GM08714 (cell line): ENCODE measurements around the gene FRK.
"Not testable (repeated sequence)": the region's sequence is repeated elsewhere in the genome, so short reads cannot be mapped to it uniquely, and the experiment has no call there.

Experiments used
- H3K4me3 ChIP-seq: fragments of 200-500 bp; sonication (Bioruptor generic); 2 replicates; pipeline ENCODE4 v1.5.1; 2014; ENCODE audit warnings: mild to moderate bottlenecking, low read length, inconsistent platforms
- ZNF274 ChIP-seq: IDR thresholded peaks from 2 replicates; pipeline ENCODE4 v1.6.1; 2012; ENCODE audit warnings: mild to moderate bottlenecking, low read depth, low read length

The FRK gene, protein sequence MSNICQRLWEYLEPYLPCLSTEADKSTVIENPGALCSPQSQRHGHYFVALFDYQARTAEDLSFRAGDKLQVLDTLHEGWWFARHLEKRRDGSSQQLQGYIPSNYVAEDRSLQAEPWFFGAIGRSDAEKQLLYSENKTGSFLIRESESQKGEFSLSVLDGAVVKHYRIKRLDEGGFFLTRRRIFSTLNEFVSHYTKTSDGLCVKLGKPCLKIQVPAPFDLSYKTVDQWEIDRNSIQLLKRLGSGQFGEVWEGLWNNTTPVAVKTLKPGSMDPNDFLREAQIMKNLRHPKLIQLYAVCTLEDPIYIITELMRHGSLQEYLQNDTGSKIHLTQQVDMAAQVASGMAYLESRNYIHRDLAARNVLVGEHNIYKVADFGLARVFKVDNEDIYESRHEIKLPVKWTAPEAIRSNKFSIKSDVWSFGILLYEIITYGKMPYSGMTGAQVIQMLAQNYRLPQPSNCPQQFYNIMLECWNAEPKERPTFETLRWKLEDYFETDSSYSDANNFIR

DNA sequence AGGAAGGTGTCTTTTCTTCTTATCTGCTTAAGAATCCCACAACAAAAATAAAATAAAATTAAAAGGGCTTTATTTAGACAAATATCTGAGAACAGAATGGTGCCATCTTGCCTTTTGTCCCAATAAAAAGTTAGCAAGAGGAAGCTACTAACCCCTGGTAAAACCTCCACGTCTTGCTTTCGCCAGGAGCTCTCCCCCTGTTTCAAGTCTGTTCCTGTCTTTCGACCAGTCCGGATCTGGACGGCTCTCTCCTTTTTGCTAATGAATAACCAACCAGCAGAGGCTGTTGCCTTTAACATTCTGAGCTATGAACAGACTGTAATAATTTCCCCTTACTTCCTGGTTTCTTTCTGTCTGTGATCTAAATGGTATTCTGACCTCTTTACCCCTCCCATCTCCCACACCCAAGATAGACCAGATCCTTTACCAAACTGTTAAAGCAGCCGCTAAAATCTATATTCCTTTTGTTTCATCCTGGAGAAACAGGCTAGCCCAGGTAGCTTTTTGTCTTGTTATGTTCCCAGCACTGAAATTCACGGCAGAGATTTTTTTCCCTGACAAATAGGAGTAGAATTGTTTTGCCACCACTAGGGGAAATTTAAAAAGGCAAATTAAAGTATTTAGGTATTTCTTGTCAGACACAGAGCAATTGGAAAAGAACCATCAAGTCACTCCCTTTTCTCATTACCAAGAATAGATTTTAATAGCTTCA lies at the start of gene FRK:
TSS of gene FRK (minus strand) at position 320 of the 712 bp plus-strand sequence. CDS start 580 bp downstream, outside the sequence.
- no peak for TF ChIP-seq ZNF274
- H3K4me3 ChIP-seq, result no peak within 1 kb of the TSS

DNA sequence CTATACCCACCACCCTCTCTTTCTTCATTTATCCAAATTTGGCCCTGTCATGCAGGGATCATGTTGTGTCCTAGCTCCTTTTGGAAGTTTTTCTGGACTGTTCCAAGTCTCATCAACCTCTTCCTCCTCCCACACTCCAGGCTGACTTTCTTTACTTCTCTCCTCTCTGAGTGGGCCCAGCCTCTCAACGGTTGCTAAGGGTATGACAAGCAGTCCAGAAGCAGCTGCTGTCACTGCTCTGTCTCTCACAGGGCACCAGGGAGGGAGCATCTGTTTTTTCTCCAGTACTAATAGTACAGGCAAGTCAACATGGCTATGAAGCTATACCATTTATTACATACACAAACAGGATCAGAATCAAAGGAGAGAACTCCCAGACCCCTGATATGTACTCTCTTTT lies 48.1 kb upstream of the FRK start:
- no peak for TF ChIP-seq ZNF274
- H3K4me3 ChIP-seq, result no peak overlapping the region

DNA sequence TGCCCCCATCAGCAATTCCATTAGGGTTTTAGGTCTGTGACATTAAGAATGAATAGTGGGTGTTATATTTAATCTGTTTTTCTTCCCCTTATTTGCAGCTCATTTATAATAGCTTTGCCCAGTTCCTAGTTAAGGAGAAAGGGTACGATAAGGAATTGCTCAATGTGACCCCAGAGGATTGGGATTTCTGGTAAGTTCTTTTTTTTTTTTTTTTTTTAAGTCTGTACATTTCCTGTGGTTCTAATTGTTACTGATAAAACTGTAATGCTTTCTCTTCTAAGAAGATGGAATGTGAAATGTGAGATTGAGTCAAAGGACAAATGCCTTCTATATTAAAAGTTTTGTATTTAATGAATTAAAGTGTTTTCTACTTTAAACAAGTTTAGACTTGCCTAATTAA lies 45.5 kb upstream of the FRK start:
- no peak for TF ChIP-seq ZNF274
- H3K4me3 ChIP-seq, result no peak overlapping the region; the same call in 1 of the 2 replicates

DNA sequence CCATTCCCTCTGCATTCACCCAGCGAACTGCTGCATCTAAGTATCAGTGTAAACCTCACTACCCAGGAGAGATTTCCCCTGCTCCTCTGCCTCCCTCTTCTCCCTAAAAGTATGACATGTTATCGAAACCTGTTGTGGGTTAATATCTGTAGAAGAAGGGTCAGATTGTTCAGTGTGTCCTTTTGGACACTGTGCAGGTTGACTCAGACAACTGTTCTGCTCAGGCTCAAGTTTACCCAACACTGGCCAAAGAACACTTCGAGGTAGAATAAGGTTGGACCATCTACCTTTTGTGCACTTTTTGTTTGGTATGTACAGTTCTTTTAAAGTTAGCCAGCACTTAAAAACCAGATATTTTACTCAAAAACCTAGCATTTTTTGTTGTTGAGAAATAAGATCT lies 44.6 kb upstream of the FRK start:
- H3K4me3 ChIP-seq, result peak overlapping the region; percentile 3; the same call in 1 of the 2 replicates
- TF ChIP-seq ZNF274, result no peak

DNA sequence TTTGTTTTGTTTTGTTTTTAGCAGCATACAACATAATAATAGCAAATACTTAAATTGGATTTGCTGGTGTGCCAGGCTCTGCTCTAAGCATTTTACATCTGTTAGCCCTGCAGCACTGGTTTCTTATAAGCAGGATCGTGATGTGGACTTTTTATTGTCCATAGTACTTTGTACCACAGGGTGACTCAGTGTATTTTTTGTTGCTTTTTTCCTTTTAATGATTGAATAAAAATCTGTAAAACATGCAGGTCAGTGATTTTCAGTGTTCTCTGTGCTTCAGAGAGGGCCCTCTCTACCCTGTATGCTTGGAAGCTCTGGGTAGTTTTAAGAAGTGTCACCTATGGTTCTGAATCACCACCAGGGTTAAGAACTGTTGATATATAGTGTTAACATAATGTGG lies 43.9 kb upstream of the FRK start:
- TF ChIP-seq ZNF274, result no peak
- no peak overlapping the region for H3K4me3 ChIP-seq

DNA sequence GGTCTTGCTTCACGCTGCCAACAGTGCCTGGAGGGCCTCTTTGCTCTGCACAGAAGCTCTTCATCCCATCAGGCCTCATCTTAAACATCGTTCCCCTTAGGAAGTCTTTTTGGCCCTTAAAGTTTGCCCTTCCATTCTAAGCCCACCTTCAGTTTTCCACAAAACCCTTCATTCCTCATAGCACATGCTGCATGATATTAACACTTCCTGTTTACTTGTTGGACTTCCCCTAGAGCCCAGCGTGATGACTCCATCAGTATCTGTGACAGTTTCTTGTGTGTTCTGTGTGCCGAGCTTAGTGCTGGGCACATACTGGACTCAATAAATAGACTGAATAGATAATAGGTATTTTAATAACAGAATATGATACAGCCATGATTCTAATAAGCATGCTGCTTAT lies 42.2 kb upstream of the FRK start:
- no peak for TF ChIP-seq ZNF274
- peak overlapping the region; percentile 80; the same call in 1 of the 2 replicates for H3K4me3 ChIP-seq

DNA sequence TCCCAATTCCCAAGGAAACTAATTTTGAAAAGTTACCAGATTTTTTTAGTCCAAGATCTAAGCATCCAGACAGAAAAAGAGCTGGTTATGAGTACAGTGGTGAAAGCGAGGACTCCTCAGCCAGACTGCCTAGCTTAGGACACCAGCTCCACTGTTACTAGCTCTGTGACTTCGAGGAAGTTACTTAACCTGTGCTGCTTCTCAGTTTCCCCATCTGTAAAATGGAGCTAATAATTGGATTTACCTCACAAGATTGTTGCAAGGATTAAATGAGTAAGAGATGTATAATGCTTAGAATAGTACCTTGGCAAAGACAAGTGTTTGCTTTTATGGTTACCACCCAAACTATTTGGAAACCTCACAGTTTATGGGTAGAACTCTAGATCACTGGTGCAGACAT lies 41.1 kb upstream of the FRK start:
- TF ChIP-seq ZNF274, result no peak
- H3K4me3 ChIP-seq, result peak overlapping the region; percentile 80

DNA sequence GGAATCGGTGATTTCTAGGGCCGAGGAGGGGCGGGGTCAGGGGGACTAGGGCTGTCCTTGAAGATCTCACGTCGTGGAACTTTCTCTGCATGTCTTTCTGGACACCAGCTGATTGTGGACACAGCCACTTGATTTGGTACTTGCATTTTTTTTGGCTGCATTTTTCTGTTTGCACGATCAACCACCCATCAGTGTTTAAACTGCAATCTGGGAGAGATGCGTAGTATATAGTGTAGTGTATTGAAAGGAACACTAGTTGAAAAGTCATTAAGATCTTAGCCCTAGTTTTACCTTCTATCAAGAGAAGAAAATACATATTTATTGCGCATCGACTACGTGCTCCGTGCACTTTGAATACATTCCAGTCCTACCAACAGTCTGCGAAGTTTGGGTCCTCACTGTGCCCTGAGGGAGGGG lies 40.6 kb upstream of the FRK start:
- TF ChIP-seq ZNF274, result no peak
- peak overlapping the region; percentile 80 for H3K4me3 ChIP-seq

DNA sequence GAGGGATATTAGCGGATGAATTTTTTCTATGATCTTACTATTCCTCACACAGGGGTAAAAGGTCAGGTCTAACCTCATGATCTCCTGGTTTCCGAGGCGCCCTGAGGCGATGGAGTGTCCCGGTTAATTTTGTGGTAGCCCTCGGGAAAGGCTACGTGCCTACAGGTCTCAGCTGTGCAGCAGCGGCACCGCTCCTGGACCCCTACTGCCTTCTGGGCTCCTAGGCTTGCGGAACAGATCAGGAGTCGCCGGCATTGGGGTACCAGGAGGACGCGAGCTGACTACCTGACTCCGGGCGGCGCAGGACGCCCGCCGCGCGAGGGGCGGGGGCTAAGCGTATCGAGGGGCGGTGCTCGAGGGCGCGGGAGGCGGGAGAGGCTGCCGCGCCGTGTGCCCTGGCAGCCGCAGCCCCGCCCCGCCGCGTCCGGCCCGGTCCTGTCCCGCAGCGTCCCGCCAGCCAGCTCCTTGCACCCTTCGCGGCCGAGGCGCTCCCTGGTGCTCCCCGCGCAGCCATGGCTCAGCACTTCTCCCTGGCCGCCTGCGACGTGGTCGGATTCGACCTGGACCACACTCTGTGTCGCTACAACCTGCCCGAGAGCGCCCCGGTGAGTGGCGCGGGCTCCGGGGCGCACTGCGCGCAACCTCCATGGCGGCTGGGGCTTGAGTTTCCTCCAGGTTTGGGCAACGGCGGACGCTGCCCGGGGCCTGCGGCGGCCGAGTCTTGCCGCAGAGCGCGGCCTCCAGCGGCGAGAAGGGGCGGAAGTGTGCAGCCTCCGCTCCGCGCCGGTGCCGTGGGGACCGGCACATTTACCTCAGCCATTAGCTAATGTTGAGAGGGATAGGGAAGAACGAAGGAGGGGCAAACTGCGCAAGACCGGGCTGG lies 40.0 kb upstream of the FRK start, which contains the start of gene NT5DC1:
TSS of gene NT5DC1 (plus strand) at position 435 of the 883 bp plus-strand sequence. CDS start at position 513, 78 bp downstream.
- H3K4me3 ChIP-seq, result peak within 1 kb of the TSS; percentile 80
- TF ChIP-seq ZNF274, result no peak

DNA sequence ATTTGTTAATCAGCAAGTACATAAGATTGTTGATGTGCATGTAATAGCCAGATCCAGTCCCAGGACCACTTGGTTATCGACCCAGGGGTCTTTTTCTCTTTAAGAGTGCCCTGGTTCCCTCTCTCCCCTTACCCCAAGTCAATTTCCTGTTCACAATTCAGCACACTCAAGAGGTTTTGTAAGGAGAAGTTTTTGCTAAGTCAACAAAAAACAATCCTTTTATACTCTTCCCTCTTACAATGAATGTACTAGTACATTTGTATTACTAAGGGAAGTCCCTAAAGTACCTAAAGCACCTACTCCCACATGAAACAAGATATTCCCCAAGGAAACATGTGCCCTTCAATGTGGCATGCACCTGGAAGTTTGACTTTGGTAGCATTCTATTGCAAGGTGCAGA lies 38.3 kb upstream of the FRK start:
- peak overlapping the region; percentile 65 for H3K4me3 ChIP-seq
- TF ChIP-seq ZNF274, result no peak

DNA sequence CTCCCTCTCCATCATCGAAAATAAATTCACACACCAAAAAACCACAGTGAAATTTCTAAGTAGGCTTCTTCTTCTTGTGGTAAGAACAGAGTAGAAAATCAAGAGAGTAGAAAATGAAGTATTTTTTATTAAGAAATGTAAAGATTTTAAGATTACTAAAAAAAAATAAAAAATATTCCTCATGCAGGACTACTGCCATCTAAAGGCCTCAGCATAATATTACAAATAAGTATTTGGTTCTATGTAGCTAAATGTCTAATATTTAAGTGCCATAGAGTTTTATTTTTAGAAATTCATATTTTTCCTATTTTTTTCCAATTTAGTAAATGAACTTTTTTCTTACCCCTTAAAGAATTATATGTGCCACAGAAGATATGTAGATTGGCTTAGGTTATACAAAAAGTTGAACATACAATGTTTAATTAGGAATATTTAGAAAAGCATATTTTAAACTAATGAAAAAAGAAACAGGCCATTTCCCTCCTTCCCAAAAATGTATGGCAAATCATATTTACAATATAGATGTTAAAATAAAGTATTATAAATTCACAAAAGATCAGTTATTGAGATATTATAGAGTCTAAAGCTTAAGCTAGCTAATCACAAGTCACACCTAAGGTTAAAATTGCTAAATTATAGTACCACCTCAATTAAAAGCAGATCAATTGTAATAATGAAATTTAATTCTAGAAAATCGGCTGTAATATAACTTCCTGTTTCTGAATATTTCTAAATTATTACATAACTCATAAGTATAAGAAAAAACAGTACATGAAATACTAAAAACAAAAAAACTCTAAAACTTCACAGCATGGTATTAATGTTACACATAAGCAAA lies 36.5 kb upstream of the FRK start:
- TF ChIP-seq ZNF274, result no peak
- H3K4me3 ChIP-seq, result no peak overlapping the region

DNA sequence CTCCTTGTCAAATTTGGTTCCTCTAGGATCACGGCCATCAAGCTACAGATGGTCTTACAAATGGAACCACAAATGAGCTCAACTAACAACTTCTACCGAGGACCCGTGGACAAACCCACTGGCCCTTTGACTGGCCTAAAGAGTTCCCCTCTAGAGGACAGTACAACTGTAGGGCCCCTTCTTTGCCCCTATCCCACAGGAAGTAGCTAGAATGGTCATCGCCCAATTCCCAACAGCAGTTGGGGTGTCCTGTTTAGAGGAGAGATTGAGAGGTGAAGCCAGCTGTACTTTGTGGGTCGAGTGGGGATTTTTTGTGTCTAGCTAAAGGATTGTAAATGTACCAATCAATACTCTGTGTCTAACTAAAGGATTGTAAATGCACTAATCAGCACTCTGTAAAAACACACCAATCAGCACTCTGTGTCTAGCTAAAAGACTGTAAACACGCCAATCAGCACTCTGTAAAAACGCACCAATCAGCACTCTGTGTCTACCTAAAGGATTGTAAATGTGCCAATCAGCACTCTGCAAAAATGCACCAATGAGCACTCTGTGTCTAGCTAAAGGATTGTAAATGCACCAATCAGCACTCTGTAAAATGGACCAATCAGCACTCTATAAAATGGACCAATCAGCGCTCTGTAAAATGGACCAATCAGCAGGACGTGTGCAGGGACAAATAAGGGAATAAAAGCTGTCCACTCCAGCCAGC lies 35.5 kb upstream of the FRK start:
- H3K4me3 ChIP-seq, result not testable (repeated sequence)

DNA sequence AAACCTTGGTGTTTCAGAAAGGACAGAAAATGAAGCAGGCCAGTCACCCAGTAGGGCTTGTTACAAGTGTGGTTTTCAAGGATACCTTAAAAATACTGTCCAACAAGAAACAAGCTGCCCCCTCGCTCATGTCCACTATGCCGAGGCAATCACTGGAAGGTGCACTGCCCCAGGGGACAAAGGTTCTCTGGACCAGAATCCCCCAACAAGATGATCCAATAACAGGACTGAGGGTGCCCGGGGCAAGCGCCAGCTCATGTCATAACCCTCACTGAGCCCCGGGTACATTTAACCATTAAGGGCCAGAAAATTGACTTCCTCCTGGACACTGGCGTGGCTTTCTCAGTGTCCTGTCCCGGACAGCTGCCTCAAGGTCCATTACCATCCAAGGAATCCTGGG lies 33.4 kb upstream of the FRK start:
- no peak for TF ChIP-seq ZNF274

More for the DNA sequence above, 33.4 kb upstream of the FRK start:
- no peak overlapping the region for H3K4me3 ChIP-seq
